GM12878 (cell line): ENCODE results near the gene ETV6. TPM values are rescaled to one million over a fixed set of nuclear protein-coding genes. Genes with fewer than 3 reads are reported as not detected.

Experiments used
- BACH1 ChIP-seq: fragments of 450-650 bp; IDR thresholded peaks from 2 replicates; pipeline ENCODE4 v1.6.1; 2017; ENCODE audit warnings: mild to moderate bottlenecking, borderline replicate concordance
- EED ChIP-seq: sonication (generic); IDR thresholded peaks from 2 replicates; pipeline ENCODE4 v1.6.1; 2016; ENCODE audit warnings: antibody characterized with exemption, low read depth
- FOXK2 ChIP-seq: fragments of 450-650 bp; IDR thresholded peaks from 2 replicates; pipeline ENCODE4 v1.6.1; 2017; ENCODE audit warnings: mild to moderate bottlenecking, moderate library complexity
- NBN ChIP-seq: fragments of 450-650 bp; IDR thresholded peaks from 2 replicates; pipeline ENCODE4 v1.6.1; 2016
- NFIC ChIP-seq: IDR thresholded peaks from 2 replicates; pipeline ENCODE4 v1.6.1; 2012; ENCODE audit warnings: low read depth, mild to moderate bottlenecking, inconsistent platforms, low read length, moderate library complexity
- NFYB ChIP-seq: IDR thresholded peaks from 2 replicates; pipeline ENCODE4 v1.6.1; 2011; ENCODE audit warnings: low read depth, mild to moderate bottlenecking, low read length, improper control_type of control experiment, moderate library complexity; ENCODE audit not compliant: insufficient read depth
- NR2C1 ChIP-seq: fragments of 450-650 bp; IDR thresholded peaks from 2 replicates; pipeline ENCODE4 v1.6.1; 2017; ENCODE audit warnings: antibody characterized with exemption, mild to moderate bottlenecking, moderate library complexity
- PAX8 ChIP-seq: fragments of 450-650 bp; IDR thresholded peaks from 2 replicates; pipeline ENCODE4 v1.6.1; 2017; ENCODE audit warnings: mild to moderate bottlenecking, moderate library complexity
- PML ChIP-seq: IDR thresholded peaks from 2 replicates; pipeline ENCODE4 v1.6.1; 2012; ENCODE audit warnings: low read length, inconsistent platforms
- POLR2A ChIP-seq: IDR thresholded peaks from 2 replicates; pipeline ENCODE4 v1.6.1; 2011; ENCODE audit warnings: low read depth, mild to moderate bottlenecking, low read length
- POLR2AphosphoS5 ChIP-seq: IDR thresholded peaks from 2 replicates; pipeline ENCODE4 v1.6.1; 2011; ENCODE audit warnings: mild to moderate bottlenecking, low read length, inconsistent platforms
- POU2F2 ChIP-seq: IDR thresholded peaks from 3 replicates; pipeline ENCODE4 v1.6.1; 2011; ENCODE audit warnings: low read depth, mild to moderate bottlenecking, low read length, borderline replicate concordance
- RELA ChIP-seq: fragments of 450-650 bp; IDR thresholded peaks from 2 replicates; pipeline ENCODE4 v1.8.0; 2014; ENCODE audit warnings: borderline replicate concordance; ENCODE audit not compliant: partially characterized antibody
- SIN3A ChIP-seq: IDR thresholded peaks from 2 replicates; pipeline ENCODE4 v1.6.1; 2012; ENCODE audit warnings: low read depth, low read length, improper control_type of control experiment
- SIX5 ChIP-seq: IDR thresholded peaks from 2 replicates; pipeline ENCODE4 v1.6.1; 2011; ENCODE audit warnings: mild to moderate bottlenecking, low read depth, low read length, moderate library complexity; ENCODE audit not compliant: severe bottlenecking
- SMC3 ChIP-seq: IDR thresholded peaks from 2 replicates; pipeline ENCODE4 v1.6.1; 2011; ENCODE audit warnings: low read length, improper control_type of control experiment, borderline replicate concordance
- SUZ12 ChIP-seq: fragments of 200-600 bp; sonication (generic); IDR thresholded peaks from one replicate; pipeline ENCODE4 v1.6.1; 2018; ENCODE audit warnings: antibody characterized with exemption, mild to moderate bottlenecking; ENCODE audit not compliant: unreplicated experiment
- TBL1XR1 ChIP-seq: IDR thresholded peaks from 2 replicates; pipeline ENCODE4 v1.6.1; 2012; ENCODE audit warnings: low read depth, low read length, improper control_type of control experiment
- TCF3 ChIP-seq: IDR thresholded peaks from 2 replicates; pipeline ENCODE4 v1.6.1; 2012; ENCODE audit warnings: low read depth, mild to moderate bottlenecking, low read length, borderline replicate concordance; ENCODE audit not compliant: insufficient read depth
- WRNIP1 ChIP-seq: IDR thresholded peaks from 2 replicates; pipeline ENCODE4 v1.6.1; 2011; ENCODE audit warnings: low read depth, low read length, improper control_type of control experiment, borderline replicate concordance
- ZNF24 ChIP-seq: fragments of 450-650 bp; IDR thresholded peaks from 2 replicates; pipeline ENCODE4 v1.6.1; 2017; ENCODE audit warnings: antibody characterized with exemption, mild to moderate bottlenecking
- ZSCAN29 ChIP-seq: fragments of 450-650 bp; IDR thresholded peaks from 2 replicates; pipeline ENCODE4 v1.6.1; 2017; ENCODE audit warnings: mild to moderate bottlenecking, moderate library complexity
- polyA plus RNA-seq, 11 experiments: library from polyadenylated mRNA; depleted of rRNA in 4 of 11; unstranded in 6 of 11; stranded (reverse) in 5 of 11; fragments of >200 nt; fragmentation: Nextera tagmentation in 4 of 11; fragmentation: Illumina TruSeq in 1 of 11; extraction: Ambion mirVana in 4 of 11; extraction: Trizol in 1 of 11; gene quantifications; 1 replicate in 1 of 11; 2 replicates in 10 of 11; pipeline versions ENCODE4 v1.2.1 to v1.2.3, GENCODE V29; 2011 to 2016; ENCODE audit warnings: inconsistent platforms in 2 of 11, missing spikeins in 2 of 11, low read depth in 1 of 11
- total RNA-seq, 4 experiments: library from RNA; depleted of rRNA in 3 of 4; stranded (reverse); fragments of >200 nt in 3 of 4; fragmentation: Illumina TruSeq in 1 of 4; extraction: Trizol in 1 of 4; gene quantifications; 2 replicates each; pipeline versions ENCODE4 v1.2.1 to v1.2.3, GENCODE V29; 2013 to 2021
- TF ChIP-seq, protein P1 (sequence below): fragments of 450-650 bp; IDR thresholded peaks from 2 replicates; pipeline ENCODE4 v1.6.1; 2016; ENCODE audit warnings: mild to moderate bottlenecking, moderate library complexity, borderline replicate concordance
- TF ChIP-seq, protein P2 (sequence below): fragments of 450-650 bp; IDR thresholded peaks from 2 replicates; pipeline ENCODE4 v1.6.1; 2016; ENCODE audit warnings: mild to moderate bottlenecking
- TF ChIP-seq, protein P3 (sequence below): fragments of 450-650 bp; IDR thresholded peaks from 2 replicates; pipeline ENCODE4 v1.6.1; 2017; ENCODE audit warnings: mild to moderate bottlenecking, moderate library complexity

Gene ETV6
- total and polyA plus RNA-seq, 10 of the 15 experiments (the other 5 are each of a cell fraction or from before 2014, with no cell fraction given) = 6.6 to 74.8 (median 24.6) TPM

DNA sequence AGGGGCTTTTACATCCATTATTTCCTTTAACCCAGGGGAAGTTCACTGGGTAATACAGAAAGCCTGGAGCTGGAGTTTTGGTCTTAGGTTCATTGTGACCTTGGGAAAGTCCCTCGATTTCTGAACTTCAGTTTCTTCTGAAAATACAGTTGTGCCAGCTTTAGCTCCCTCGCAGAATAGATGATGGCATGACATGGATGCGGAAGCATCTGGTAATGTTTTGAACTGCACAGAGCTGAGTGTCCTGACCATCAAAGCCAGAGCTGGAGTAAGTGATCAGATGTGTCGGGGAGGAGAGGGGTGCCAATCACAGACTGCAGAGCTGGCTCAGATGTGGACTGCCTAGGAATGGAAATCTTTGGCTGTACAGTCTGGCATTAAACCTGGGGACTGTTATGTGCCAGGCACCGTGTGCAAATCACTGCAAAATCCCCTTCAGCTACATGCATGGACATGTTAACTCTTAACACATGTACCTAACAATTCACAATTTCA lies 180.9 kb downstream of the ETV6 start (continued):
- TF ChIP-seq, protein P1, sequence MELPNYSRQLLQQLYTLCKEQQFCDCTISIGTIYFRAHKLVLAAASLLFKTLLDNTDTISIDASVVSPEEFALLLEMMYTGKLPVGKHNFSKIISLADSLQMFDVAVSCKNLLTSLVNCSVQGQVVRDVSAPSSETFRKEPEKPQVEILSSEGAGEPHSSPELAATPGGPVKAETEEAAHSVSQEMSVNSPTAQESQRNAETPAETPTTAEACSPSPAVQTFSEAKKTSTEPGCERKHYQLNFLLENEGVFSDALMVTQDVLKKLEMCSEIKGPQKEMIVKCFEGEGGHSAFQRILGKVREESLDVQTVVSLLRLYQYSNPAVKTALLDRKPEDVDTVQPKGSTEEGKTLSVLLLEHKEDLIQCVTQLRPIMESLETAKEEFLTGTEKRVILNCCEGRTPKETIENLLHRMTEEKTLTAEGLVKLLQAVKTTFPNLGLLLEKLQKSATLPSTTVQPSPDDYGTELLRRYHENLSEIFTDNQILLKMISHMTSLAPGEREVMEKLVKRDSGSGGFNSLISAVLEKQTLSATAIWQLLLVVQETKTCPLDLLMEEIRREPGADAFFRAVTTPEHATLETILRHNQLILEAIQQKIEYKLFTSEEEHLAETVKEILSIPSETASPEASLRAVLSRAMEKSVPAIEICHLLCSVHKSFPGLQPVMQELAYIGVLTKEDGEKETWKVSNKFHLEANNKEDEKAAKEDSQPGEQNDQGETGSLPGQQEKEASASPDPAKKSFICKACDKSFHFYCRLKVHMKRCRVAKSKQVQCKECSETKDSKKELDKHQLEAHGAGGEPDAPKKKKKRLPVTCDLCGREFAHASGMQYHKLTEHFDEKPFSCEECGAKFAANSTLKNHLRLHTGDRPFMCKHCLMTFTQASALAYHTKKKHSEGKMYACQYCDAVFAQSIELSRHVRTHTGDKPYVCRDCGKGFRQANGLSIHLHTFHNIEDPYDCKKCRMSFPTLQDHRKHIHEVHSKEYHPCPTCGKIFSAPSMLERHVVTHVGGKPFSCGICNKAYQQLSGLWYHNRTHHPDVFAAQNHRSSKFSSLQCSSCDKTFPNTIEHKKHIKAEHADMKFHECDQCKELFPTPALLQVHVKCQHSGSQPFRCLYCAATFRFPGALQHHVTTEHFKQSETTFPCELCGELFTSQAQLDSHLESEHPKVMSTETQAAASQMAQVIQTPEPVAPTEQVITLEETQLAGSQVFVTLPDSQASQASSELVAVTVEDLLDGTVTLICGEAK = no peak
- TF ChIP-seq TCF3 = no peak
- TF ChIP-seq, protein P2, sequence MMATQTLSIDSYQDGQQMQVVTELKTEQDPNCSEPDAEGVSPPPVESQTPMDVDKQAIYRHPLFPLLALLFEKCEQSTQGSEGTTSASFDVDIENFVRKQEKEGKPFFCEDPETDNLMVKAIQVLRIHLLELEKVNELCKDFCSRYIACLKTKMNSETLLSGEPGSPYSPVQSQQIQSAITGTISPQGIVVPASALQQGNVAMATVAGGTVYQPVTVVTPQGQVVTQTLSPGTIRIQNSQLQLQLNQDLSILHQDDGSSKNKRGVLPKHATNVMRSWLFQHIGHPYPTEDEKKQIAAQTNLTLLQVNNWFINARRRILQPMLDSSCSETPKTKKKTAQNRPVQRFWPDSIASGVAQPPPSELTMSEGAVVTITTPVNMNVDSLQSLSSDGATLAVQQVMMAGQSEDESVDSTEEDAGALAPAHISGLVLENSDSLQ = peak; percentile 82
- TF ChIP-seq NFIC = peak; percentile 49; the same call in 1 of the 2 replicates
- no peak for TF ChIP-seq FOXK2
- no peak for TF ChIP-seq SMC3
- no peak for TF ChIP-seq SIN3A
- no peak for TF ChIP-seq NBN
- peak; percentile 59 for TF ChIP-seq EED
- TF ChIP-seq POLR2A = no peak
- 0 out of 2 replicates have a peak, but pooled peaks have one; percentile 6 for TF ChIP-seq TBL1XR1
- no peak for TF ChIP-seq ZSCAN29
- TF ChIP-seq ZNF24 = no peak
- TF ChIP-seq POU2F2 = no peak
- TF ChIP-seq PML = peak; percentile 39; the same call in 1 of the 2 replicates
- no peak for TF ChIP-seq POLR2AphosphoS5
- TF ChIP-seq BACH1 = no peak
- TF ChIP-seq RELA = peak; percentile 90
- TF ChIP-seq, protein P3, sequence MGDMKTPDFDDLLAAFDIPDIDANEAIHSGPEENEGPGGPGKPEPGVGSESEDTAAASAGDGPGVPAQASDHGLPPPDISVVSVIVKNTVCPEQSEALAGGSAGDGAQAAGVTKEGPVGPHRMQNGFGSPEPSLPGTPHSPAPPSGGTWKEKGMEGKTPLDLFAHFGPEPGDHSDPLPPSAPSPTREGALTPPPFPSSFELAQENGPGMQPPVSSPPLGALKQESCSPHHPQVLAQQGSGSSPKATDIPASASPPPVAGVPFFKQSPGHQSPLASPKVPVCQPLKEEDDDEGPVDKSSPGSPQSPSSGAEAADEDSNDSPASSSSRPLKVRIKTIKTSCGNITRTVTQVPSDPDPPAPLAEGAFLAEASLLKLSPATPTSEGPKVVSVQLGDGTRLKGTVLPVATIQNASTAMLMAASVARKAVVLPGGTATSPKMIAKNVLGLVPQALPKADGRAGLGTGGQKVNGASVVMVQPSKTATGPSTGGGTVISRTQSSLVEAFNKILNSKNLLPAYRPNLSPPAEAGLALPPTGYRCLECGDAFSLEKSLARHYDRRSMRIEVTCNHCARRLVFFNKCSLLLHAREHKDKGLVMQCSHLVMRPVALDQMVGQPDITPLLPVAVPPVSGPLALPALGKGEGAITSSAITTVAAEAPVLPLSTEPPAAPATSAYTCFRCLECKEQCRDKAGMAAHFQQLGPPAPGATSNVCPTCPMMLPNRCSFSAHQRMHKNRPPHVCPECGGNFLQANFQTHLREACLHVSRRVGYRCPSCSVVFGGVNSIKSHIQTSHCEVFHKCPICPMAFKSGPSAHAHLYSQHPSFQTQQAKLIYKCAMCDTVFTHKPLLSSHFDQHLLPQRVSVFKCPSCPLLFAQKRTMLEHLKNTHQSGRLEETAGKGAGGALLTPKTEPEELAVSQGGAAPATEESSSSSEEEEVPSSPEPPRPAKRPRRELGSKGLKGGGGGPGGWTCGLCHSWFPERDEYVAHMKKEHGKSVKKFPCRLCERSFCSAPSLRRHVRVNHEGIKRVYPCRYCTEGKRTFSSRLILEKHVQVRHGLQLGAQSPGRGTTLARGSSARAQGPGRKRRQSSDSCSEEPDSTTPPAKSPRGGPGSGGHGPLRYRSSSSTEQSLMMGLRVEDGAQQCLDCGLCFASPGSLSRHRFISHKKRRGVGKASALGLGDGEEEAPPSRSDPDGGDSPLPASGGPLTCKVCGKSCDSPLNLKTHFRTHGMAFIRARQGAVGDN = no peak; the same call in 1 of the 2 replicates
- no peak for TF ChIP-seq SIX5
- TF ChIP-seq NR2C1 = 0 out of 2 replicates have a peak, but pooled peaks have one; percentile 2
- TF ChIP-seq SUZ12 = no peak
- TF ChIP-seq NFYB = no peak
- TF ChIP-seq WRNIP1 = no peak
- no peak for TF ChIP-seq PAX8
